SU-DHL-6 (cell line): Measurements from ENCODE around the gene BAMBI.
A peak's percentile ranks its signal among the peaks of the same experiment; 100 is the strongest.
"Not testable (repeated sequence)": the region's sequence is repeated elsewhere in the genome, so short reads cannot be mapped to it uniquely, and the experiment has no call there.

ENCODE experiments used
- H2AFZ ChIP-seq: fragments of 200-600 bp; sonication (generic); 2 replicates; pipeline ENCODE4 v1.6.1; 2014; ENCODE audit warnings: low read depth, mild to moderate bottlenecking, moderate library complexity, mixed read lengths, antibody characterized with exemption, low read length; ENCODE audit not compliant: severe bottlenecking
- H3F3A ChIP-seq: fragments of 200-600 bp; shearing (Covaris generic); 2 replicates; pipeline ENCODE4 v1.6.0; 2016; ENCODE audit warnings: antibody characterized with exemption, mild to moderate bottlenecking; ENCODE audit not compliant: insufficient read depth
- H3K27ac ChIP-seq: fragments of 200-600 bp; sonication (generic); 2 replicates; pipeline ENCODE4 v1.5.1; 2016; ENCODE audit warnings: low read depth, mild to moderate bottlenecking, low read length, moderate library complexity, mixed read lengths
- H3K27me3 ChIP-seq: fragments of 200-600 bp; sonication (generic), shearing (Covaris generic); 2 replicates; pipeline ENCODE4 v1.6.0; 2014; ENCODE audit warnings: mild to moderate bottlenecking, low read length
- H3K36me3 ChIP-seq: fragments of 200-600 bp; sonication (generic); 2 replicates; pipeline ENCODE4 v1.6.1; 2014; ENCODE audit warnings: mild to moderate bottlenecking, low read length, mixed read lengths
- H3K4me2 ChIP-seq: fragments of 300-600, 200-600 bp; shearing (Covaris generic), sonication (generic); 2 replicates; pipeline ENCODE4 v1.6.0; 2014; ENCODE audit warnings: low read length, low read depth, mild to moderate bottlenecking; ENCODE audit not compliant: poor library complexity, severe bottlenecking
- H3K4me3 ChIP-seq: fragments of 200-600 bp; sonication (generic); 2 replicates; pipeline ENCODE4 v1.5.1; 2014; ENCODE audit warnings: antibody characterized with exemption, low read length, mild to moderate bottlenecking, mixed read lengths; ENCODE audit not compliant: insufficient read depth, poor library complexity, severe bottlenecking
- H3K79me2 ChIP-seq: fragments of 200-600 bp; sonication (generic); 2 replicates; pipeline ENCODE4 v1.6.1; 2014; ENCODE audit warnings: mild to moderate bottlenecking, low read length, moderate library complexity; ENCODE audit not compliant: insufficient read depth
- H3K9ac ChIP-seq: fragments of 200-600 bp; sonication (generic); 2 replicates; pipeline ENCODE4 v1.7.0; 2014; ENCODE audit warnings: mild to moderate bottlenecking, low read length
- H3K9me2 ChIP-seq: fragments of 200-600 bp; sonication (generic); replicated peaks from 2 replicates; pipeline ENCODE4 v1.6.1; 2014; ENCODE audit warnings: low read length; ENCODE audit not compliant: insufficient read depth
- H3K9me3 ChIP-seq: fragments of 200-600 bp; sonication (generic); 2 replicates; pipeline ENCODE4 v1.6.1; 2014; ENCODE audit warnings: low read length, mixed read lengths; ENCODE audit not compliant: insufficient read depth
- H4K20me1 ChIP-seq: fragments of 200-600 bp; sonication (generic); 2 replicates; pipeline ENCODE4 v1.6.1; 2014; ENCODE audit warnings: low read depth, mild to moderate bottlenecking, antibody characterized with exemption, low read length, moderate library complexity, mixed read lengths
- CTCF ChIP-seq: fragments of 200-600 bp; sonication (generic); IDR thresholded peaks from one replicate; pipeline ENCODE4 v1.5.1; 2017; ENCODE audit warnings: antibody characterized with exemption, mild to moderate bottlenecking, low read length, moderate library complexity; ENCODE audit not compliant: insufficient read depth, poor library complexity, severe bottlenecking
- EZH2phosphoT487 ChIP-seq: fragments of 200-600 bp; sonication (generic), shearing (Covaris generic); conservative IDR thresholded peaks from 2 replicates; pipeline ENCODE4 v1.6.1; 2018; ENCODE audit warnings: mild to moderate bottlenecking, antibody characterized with exemption, low read length, moderate library complexity, mixed read lengths

BAMBI gene

GRCh38 chr10:28652703-28653102 is 24.6 kb upstream of the BAMBI start:
- Histone ChIP-seq H4K20me1 (no peaks in the 10 kb centered on the region), H3F3A (no peaks in the 10 kb centered on the region), H3K4me3 (no peak overlapping the region), H3K79me2 (no peaks in the 10 kb centered on the region), H3K4me2 (no peak overlapping the region), H3K9me2 (no peaks in the 10 kb centered on the region), H3K27me3 (no peaks in the 10 kb centered on the region), H3K27ac (no peak overlapping the region), H3K9ac (no peak overlapping the region), H3K36me3 (no peaks in the 10 kb centered on the region), H3K9me3 (peaks cover 3% of the 10 kb centered on the region; the same call in 1 of the 2 replicates), H2AFZ (no peak overlapping the region)
- TF ChIP-seq EZH2phosphoT487 (no peak), CTCF (no peak)

- H3K27me3 ChIP-seq, H3K4me3 ChIP-seq, H4K20me1 ChIP-seq, H3K4me2 ChIP-seq, H3K9ac ChIP-seq, H3F3A ChIP-seq, H3K79me2 ChIP-seq, H3K36me3 ChIP-seq, H3K27ac ChIP-seq, H3K9me3 ChIP-seq, H3K9me2 ChIP-seq, H2AFZ ChIP-seq: not testable (repeated sequence)
Observed at GRCh38 chr10:28658824-28659223, 18.5 kb upstream of the BAMBI start.

- H3K9me2 ChIP-seq: no peaks in the 10 kb centered on the region
- no peak for TF ChIP-seq EZH2phosphoT487
- TF ChIP-seq CTCF: no peak
- no peak overlapping the region for H3K9ac ChIP-seq
- H3K36me3 ChIP-seq: no peaks in the 10 kb centered on the region
- no peaks in the 10 kb centered on the region for H4K20me1 ChIP-seq
- H3K27ac ChIP-seq: no peak overlapping the region
- H3F3A ChIP-seq: no peaks in the 10 kb centered on the region
- H3K4me2 ChIP-seq: no peak overlapping the region
- no peak overlapping the region for H2AFZ ChIP-seq
- H3K9me3 ChIP-seq: no peaks in the 10 kb centered on the region
- no peak overlapping the region for H3K4me3 ChIP-seq
- no peaks in the 10 kb centered on the region for H3K27me3 ChIP-seq
- H3K79me2 ChIP-seq: no peaks in the 10 kb centered on the region
Observed at GRCh38 chr10:28661035-28661434, 16.3 kb upstream of the BAMBI start.

- TF ChIP-seq CTCF (peak; percentile 85), EZH2phosphoT487 (no peak)
Observed at GRCh38 chr10:28663576-28664368, 13.5 kb upstream of the BAMBI start.

More at GRCh38 chr10:28663576-28664368, 13.5 kb upstream of the BAMBI start:
- no peaks in the 10 kb centered on the region for H4K20me1 ChIP-seq
- no peaks in the 10 kb centered on the region for H3K27me3 ChIP-seq
- no peak overlapping the region for H2AFZ ChIP-seq
- H3K4me3 ChIP-seq: no peak overlapping the region
- H3F3A ChIP-seq: no peaks in the 10 kb centered on the region
- H3K4me2 ChIP-seq: no peak overlapping the region
- H3K9me3 ChIP-seq: no peaks in the 10 kb centered on the region
- no peak overlapping the region for H3K9ac ChIP-seq
- no peaks in the 10 kb centered on the region for H3K36me3 ChIP-seq
- H3K79me2 ChIP-seq: no peaks in the 10 kb centered on the region
- no peaks in the 10 kb centered on the region for H3K9me2 ChIP-seq
- no peak overlapping the region for H3K27ac ChIP-seq
